Measurements from ENCODE around the gene MAP3K7. TPM values are rescaled to one million over a fixed set of nuclear protein-coding genes. Genes with fewer than 3 reads are reported as not detected.

MAP3K7 gene
- polyA plus RNA-seq, 12 donors = 32.8 to 49.6 (median 43.1) TPM; not detected in 1

DNA sequence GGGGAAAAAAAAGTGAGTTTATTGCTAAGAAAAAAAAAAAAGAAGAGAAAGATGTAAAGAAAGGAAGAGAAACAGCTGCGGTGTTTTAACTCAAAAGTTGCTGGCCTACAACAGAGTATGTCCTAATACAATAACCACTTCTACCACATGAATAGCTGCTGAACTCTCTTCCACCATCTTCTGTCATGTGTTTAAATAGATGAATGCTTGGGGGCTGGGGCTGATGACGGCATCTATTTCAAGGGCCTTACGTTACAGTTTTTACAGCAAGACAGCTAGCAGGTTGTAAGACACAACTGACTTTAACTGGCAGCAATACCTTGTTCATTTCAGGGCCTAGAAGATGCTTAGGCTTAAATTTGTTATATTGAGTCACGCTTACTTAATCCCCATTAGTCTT lies 50.4 kb downstream of the MAP3K7 start:
- DNase-seq = no peak

DNA sequence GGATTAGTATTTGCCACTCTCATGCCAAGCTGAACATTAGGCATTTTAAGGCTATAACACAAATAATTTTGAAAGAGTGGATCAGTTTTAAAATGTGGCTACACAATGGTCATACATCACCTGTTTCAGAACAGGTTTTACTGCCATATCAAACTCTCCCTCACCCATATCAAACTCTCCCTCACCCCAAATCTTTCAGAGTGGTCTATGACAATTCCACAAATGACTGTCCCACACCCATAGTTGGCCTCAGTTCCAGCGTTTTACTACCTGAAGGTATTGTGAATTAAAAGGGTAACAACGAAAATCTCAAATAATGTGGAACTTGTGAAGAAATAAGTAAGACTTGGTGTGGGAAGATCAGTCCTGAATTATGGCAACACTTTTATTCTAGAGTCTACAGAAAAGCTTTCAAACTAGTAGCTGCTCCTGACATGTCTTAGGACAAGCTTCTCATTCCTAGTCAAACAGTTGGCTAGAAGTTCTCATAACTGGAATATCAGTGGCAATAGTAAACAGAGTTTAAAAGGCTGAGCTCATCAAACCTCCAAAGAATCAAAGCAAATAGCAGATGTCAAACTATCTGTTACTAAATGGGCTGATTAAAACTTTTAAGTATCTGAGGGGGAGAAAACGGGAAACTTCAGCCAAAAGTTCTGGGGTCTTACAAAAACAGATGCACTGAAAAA lies 52.4 kb downstream of the MAP3K7 start:
- DNase-seq = no peak

DNA sequence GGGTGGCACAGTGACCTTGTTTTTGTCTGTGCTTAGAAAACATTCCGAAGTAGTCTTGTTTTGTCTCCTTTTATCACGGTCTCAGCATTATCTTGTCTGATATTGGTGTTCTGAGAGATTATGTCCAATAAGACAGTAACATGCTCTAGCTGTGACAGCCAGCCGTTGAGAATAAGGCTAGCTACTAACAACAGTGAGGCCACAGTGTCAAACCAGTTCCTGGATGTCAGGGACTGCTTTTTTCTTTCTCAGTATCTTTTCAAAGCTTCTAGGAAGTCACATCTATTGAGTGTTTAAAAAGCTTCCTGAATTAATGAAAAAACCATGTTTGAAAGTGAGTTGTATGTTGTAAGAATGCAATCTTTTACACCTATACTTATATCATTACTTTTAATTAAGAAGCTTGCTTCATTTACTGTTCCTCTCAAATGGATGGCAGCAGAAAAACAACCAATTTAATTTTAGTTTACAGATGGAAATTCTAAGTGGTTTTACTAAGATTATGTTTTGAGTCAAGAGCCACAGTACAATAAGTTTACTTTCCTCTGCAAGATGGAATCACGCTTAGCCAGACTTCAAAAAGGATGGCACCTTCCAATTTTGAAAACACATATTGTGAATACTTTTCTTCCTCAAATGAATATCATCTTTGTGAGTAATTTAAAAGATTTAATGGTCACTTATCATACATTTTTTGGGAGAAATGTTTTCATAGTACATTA lies 53.1 kb downstream of the MAP3K7 start:
- no peak for DNase-seq

DNA sequence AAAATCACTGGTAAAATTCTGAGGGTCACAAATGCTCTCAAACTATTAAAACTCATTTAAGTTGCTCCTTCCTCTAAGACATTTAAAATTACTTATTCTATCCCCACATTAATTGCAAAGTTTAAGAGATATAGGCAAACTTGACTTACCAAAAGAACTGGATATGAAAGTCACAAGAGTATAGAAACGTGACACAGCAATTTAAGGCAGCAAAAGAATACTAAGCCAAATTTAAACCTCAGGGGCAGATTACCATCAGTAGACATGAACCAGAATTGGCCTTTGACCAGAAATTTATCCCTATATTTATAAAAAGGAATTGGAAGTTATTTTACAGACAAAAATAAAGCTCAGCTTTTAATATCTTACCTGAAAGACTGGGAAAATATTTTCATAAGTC lies 56.0 kb downstream of the MAP3K7 start:
- DNase-seq = no peak

DNA sequence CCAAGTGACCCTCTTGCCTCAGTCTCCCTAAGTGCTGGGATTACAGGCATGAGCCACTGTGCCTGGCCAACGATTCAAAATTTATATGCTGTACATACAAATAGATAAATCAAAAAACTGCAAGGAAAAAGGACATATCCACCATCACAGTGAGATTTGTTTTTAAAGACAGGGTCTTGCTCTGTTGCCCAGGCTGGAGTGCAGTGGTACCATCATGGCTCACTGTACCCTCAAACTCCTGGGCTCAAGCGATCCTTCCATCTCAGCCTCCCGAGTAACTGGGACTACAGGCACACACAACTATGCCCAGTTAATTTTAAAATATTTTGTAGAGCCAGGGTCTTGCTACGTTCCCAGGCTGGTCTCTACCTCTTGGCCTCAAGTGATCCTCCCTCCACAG lies 61.5 kb downstream of the MAP3K7 start:
- no peak for DNase-seq

GRCh38 chr6:90523779-90524310 lies 63.0 kb downstream of the MAP3K7 start:
- DNase-seq = no peak

GRCh38 chr6:90521955-90522354 lies 64.9 kb downstream of the MAP3K7 start:
- DNase-seq = no peak

DNA sequence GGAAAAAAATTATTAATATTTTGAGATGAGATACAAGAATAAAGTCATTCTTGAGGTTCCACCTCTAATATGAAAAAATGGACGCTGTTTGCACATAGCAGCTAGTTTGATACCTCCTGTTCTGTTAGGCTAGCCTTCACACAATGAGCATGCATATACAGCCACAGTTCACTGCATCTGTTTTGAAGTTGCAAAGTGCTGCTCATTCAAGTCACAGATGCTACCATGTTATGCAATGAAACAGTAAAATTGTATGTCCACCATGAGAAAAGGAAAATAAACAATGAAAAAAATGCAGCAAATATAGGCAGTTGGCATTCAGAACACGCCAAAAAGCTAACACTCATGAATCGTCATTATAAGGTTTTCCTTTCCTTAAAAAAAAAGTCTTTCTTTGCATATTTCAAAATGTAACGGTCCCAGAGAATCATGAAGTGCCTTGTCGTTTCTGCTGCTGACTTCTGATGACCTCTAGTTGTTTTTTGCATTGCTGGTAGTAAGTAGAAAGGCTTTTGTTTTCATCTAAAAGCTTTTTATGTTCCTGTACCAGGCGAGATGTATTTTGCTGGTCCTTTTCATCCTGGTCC lies 70.7 kb downstream of the MAP3K7 start:
- no peak for DNase-seq

- DNase-seq = no peak
Measured at GRCh38 chr6:90514496-90514895, 72.4 kb downstream of the MAP3K7 start.

GRCh38 chr6:90508753-90509152 lies 78.1 kb downstream of the MAP3K7 start:
- no peak for DNase-seq

DNA sequence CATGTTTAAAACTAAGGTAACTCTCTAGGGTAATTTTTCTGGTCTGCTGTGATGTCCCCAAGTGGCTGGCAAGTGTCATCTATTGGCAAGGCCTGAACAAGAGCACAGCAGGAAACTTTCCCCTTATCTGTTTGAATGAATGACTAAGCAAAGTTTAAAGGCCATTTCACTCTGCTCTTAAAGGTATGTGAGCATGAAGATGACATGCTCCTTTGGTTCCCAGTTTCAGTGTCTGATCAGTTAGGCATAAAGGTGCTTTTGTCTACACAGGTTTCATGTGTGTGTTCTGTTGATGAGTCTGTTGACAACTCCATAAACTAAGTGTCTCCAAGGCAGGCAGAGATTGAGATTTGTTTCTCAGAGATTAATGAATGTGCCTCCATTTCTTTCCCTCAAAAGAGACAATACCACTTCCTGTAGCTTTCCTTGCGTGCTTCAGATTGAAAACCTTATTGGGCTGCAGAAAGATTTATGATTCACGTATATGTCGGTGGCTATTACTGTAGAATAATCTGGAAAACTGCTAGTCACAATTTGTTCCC lies 83.9 kb downstream of the MAP3K7 start:
- no peak for DNase-seq

DNA sequence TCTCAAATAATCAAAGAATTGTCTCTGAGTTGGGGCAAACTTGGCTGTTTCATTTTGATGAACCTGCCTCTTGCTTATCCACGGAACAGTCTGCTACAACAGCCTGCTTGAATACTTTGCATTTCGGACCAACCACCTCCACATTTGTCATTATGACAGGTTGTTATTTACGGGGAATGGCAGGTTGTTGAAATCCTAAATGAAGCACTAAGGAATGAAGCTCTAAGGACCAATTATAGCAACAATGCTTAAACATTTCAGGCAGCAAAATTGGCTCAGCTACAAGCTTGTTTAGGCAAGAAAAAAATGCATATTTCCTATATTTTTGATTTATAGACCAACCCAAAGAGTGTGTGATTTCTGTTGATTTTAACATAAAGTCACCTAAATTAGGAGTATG lies 84.5 kb downstream of the MAP3K7 start:
- no peak for DNase-seq

DNA sequence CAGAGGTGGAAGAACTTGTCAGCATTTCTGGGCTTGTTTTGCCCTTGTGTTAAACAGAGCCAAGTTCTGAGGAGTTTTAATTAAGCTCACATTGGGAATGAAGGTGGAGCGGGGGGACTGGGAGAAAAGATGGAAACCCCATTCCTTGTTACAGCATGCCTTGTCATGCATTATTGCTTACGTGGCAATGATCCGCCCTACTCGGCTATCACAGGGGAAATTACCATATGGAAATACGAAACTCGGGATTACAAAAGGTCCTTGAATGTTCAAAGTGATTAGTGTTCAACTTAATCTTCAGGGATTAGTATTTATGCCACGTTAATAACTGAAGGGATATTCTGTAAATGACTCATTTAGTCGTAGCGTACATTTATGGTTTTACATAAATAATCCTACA lies 86.4 kb downstream of the MAP3K7 start:
- DNase-seq = no peak

DNA sequence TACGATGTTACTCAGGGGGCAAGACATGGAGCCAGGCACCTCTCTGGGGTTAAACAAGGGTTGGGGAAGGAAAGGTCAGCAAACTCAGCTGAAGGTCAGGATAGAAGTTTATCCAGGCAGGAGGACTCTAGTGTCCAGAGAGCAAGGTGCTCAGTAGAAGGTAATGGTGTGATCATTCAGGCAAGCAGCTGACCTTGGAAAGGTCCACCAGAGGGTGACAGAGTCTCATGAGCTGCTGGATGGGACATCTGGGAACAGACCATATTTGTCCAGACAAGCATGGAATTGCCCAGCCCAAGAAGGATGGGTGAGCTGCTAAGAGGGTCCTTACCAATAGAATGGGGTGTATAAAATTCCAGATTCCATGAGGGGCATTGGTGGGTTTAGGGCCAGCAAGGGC lies 89.5 kb downstream of the MAP3K7 start:
- DNase-seq = no peak

GRCh38 chr6:90496258-90497016 lies 90.4 kb downstream of the MAP3K7 start:
- no peak for DNase-seq

- no peak for DNase-seq
Measured at GRCh38 chr6:90495216-90495817, 91.6 kb downstream of the MAP3K7 start.

- DNase-seq = peak; percentile 23
Measured at GRCh38 chr6:90494067-90494780, 92.6 kb downstream of the MAP3K7 start.

DNA sequence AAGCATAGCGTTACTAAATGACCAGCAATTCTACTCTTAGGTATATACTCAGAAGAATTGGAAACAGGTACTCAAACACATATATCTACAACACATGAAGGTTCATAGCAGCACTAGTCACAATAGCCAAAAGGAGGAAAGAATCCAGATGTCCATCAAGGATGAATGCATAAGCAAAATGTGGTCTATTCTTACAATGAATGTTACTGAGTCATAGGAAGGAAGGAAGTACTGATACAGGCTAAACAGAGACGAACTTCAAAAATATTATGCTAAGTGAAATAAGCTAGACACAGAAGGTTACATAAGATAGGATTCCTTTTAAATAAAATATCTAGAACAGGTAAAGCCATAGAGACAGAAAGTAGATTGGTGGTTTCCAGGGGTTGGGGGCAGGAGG lies 93.5 kb downstream of the MAP3K7 start:
- no peak for DNase-seq

- DNase-seq = no peak
Measured at GRCh38 chr6:90492798-90493197, 94.1 kb downstream of the MAP3K7 start.

DNA sequence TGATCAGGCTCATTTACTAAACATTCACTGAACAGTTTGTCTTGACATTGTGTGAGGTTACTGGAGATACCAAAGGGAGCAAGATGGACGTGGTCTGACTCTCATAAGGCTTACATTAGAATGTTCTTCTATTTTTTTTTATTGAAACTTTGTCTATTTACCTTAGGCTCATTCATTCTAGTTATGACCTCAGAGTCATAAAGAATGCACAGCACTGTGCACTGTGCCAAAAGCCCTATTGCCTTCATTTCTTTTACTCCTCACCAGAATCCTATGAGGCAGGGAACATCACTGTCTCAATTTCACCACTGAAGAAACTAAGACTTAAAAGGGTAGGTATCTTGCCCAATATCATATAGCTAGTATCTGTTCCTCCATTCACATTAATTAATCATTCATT lies 94.5 kb downstream of the MAP3K7 start:
- DNase-seq = no peak
